Liver (tissue), 3 donors: ENCODE data around the gene FUS.

ENCODE experiments used
- ATF3 ChIP-seq: IDR thresholded peaks from 2 replicates; pipeline ENCODE4 v1.6.1; 2016; ENCODE audit warnings: antibody characterized with exemption
- CTCF ChIP-seq: fragments of 150-350 bp; IDR thresholded peaks from 2 replicates; pipeline ENCODE4 v1.5.1; 2017; ENCODE audit warnings: improper control_type of control experiment, low read depth, low read length; ENCODE audit not compliant: missing input control
- JUND ChIP-seq, 2 donors: IDR thresholded peaks; 2 replicates each; pipeline ENCODE4 v1.6.1; 2016; ENCODE audit warnings: antibody characterized with exemption in 2 of 2
- MAX ChIP-seq: IDR thresholded peaks from 2 replicates; pipeline ENCODE4 v1.6.1; 2016; ENCODE audit warnings: antibody characterized with exemption
- RAD21 ChIP-seq, 2 donors: IDR thresholded peaks; 2 replicates each; pipeline ENCODE4 v1.6.1; 2016; ENCODE audit warnings: antibody characterized with exemption in 2 of 2, mild to moderate bottlenecking in 2 of 2
- REST ChIP-seq: IDR thresholded peaks from 2 replicates; pipeline ENCODE4 v1.6.1; 2016; ENCODE audit warnings: antibody characterized with exemption, mild to moderate bottlenecking
- SP1 ChIP-seq: IDR thresholded peaks from 2 replicates; pipeline ENCODE4 v1.6.1; 2018; ENCODE audit warnings: antibody characterized with exemption, mild to moderate bottlenecking
- TAF1 ChIP-seq: conservative IDR thresholded peaks from 2 replicates; pipeline ENCODE4 v1.6.1; 2016; ENCODE audit warnings: antibody characterized with exemption, mild to moderate bottlenecking
- YY1 ChIP-seq: IDR thresholded peaks from 2 replicates; pipeline ENCODE4 v1.6.1; 2016; ENCODE audit warnings: antibody characterized with exemption, mild to moderate bottlenecking
- donor health status: healthy.
- donor health status: healthy.

- TF ChIP-seq CTCF (no peak), REST (no peak), JUND (IDR thresholded peaks at IDR 0.05) (no peak), YY1 (no peak), RAD21 (IDR thresholded peaks at IDR 0.05) (no peak), TAF1 (no peak), MAX (no peak), SP1 (peak; percentile 44), ATF3 (no peak)
Observed at GRCh38 chr16:31138621-31139578, 41.0 kb upstream of the FUS start.
